ENCODE data around the gene TRAF7. TPM values are rescaled to one million over a fixed set of nuclear protein-coding genes. Genes with fewer than 3 reads are reported as not detected.
A peak's percentile ranks its signal among the peaks of the same experiment; 100 is the strongest.

Gene TRAF7
- total and polyA plus RNA-seq, 2 of the 13 experiments (the other 11 are each of a cell fraction or from before 2014, with no cell fraction given): 47.9 to 65.6 TPM

DNA sequence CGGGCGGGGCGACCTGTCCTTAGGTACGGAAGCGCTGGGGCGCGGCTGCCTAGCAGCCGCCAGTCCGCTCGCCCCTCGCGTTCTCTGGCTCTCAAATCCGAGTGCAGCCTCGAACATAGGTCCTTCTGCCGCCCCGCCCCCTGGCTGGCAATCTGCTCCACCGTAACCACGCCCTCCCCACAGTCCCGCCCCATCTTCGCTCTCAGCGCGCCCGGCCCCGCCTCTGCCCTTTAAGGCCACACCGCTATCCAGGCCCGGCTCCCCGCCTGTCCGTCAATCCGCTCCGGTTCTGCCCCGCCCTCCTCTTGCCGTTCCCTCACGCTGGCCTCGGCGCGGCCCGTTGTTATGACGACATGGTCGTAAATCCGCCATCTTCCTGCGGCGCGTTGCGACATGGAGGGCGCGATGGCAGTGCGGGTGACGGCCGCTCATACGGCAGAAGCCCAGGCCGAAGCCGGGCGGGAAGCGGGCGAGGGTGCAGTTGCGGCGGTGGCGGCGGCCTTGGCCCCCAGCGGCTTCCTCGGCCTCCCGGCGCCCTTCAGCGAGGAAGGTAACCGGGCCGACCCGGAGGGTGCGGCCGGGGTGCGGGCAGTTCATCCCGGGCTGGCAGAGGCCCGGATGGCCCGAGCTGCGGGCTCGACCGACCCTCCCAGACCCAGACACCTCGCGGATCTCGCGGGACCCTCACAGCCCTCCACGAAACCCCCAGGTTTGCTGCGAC lies 67.8 kb downstream of the TRAF7 start, which contains the start of gene E4F1 (continued):
- TF ChIP-seq ZNF775 (CRISPR knock-in tag; IDR thresholded peaks at IDR 0.05; ENCODE audit: borderline replicate concordance): no peak
- peak; percentile 73 for TF ChIP-seq ZNF12 (CRISPR knock-in tag; IDR thresholded peaks at IDR 0.05)
- peak; percentile 78 for TF ChIP-seq HDAC2 (CRISPR knock-in tag; IDR thresholded peaks at IDR 0.05)
- TF ChIP-seq ZNF792 (CRISPR knock-in tag; IDR thresholded peaks at IDR 0.05): peak; percentile 88
- no peak for TF ChIP-seq KDM6A (CRISPR knock-in tag; IDR thresholded peaks at IDR 0.05; ENCODE audit: low read depth)
- TF ChIP-seq ZNF430 (CRISPR knock-in tag; IDR thresholded peaks at IDR 0.05): peak; percentile 95
- 0 out of 2 replicates have a peak, but pooled peaks have one; percentile 38 for TF ChIP-seq ETV6 (CRISPR knock-in tag; conservative IDR thresholded peaks at IDR 0.05)
- no peak for TF ChIP-seq ZSCAN30 (CRISPR knock-in tag; IDR thresholded peaks at IDR 0.05)
- TF ChIP-seq CBFB (CRISPR knock-in tag; IDR thresholded peaks at IDR 0.05): no peak; the same call in none of the 2 replicates
- no peak for TF ChIP-seq ZNF354B (CRISPR knock-in tag; IDR thresholded peaks at IDR 0.05)
- no peak for TF ChIP-seq ZNF264 (CRISPR knock-in tag; IDR thresholded peaks at IDR 0.05)
- no peak for TF ChIP-seq NFIC (IDR thresholded peaks at IDR 0.05; ENCODE audit: low read length)
- TF ChIP-seq, protein P1, sequence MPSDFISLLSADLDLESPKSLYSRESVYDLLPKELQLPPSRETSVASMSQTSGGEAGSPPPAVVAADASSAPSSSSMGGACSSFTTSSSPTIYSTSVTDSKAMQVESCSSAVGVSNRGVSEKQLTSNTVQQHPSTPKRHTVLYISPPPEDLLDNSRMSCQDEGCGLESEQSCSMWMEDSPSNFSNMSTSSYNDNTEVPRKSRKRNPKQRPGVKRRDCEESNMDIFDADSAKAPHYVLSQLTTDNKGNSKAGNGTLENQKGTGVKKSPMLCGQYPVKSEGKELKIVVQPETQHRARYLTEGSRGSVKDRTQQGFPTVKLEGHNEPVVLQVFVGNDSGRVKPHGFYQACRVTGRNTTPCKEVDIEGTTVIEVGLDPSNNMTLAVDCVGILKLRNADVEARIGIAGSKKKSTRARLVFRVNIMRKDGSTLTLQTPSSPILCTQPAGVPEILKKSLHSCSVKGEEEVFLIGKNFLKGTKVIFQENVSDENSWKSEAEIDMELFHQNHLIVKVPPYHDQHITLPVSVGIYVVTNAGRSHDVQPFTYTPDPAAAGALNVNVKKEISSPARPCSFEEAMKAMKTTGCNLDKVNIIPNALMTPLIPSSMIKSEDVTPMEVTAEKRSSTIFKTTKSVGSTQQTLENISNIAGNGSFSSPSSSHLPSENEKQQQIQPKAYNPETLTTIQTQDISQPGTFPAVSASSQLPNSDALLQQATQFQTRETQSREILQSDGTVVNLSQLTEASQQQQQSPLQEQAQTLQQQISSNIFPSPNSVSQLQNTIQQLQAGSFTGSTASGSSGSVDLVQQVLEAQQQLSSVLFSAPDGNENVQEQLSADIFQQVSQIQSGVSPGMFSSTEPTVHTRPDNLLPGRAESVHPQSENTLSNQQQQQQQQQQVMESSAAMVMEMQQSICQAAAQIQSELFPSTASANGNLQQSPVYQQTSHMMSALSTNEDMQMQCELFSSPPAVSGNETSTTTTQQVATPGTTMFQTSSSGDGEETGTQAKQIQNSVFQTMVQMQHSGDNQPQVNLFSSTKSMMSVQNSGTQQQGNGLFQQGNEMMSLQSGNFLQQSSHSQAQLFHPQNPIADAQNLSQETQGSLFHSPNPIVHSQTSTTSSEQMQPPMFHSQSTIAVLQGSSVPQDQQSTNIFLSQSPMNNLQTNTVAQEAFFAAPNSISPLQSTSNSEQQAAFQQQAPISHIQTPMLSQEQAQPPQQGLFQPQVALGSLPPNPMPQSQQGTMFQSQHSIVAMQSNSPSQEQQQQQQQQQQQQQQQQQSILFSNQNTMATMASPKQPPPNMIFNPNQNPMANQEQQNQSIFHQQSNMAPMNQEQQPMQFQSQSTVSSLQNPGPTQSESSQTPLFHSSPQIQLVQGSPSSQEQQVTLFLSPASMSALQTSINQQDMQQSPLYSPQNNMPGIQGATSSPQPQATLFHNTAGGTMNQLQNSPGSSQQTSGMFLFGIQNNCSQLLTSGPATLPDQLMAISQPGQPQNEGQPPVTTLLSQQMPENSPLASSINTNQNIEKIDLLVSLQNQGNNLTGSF (CRISPR knock-in tag; IDR thresholded peaks at IDR 0.05): peak; percentile 71; the same call in 1 of the 2 replicates
